GM08714 (cell line): ENCODE data around the gene SSUH2.
"Not testable (repeated sequence)": the region's sequence is repeated elsewhere in the genome, so short reads cannot be mapped to it uniquely, and the experiment has no call there.

Experiments used
- H3K4me3 ChIP-seq: fragments of 200-500 bp; sonication (Bioruptor generic); 2 replicates; pipeline ENCODE4 v1.5.1; 2014; ENCODE audit warnings: mild to moderate bottlenecking, low read length, inconsistent platforms
- ZNF274 ChIP-seq: IDR thresholded peaks from 2 replicates; pipeline ENCODE4 v1.6.1; 2012; ENCODE audit warnings: mild to moderate bottlenecking, low read depth, low read length

Gene SSUH2

DNA sequence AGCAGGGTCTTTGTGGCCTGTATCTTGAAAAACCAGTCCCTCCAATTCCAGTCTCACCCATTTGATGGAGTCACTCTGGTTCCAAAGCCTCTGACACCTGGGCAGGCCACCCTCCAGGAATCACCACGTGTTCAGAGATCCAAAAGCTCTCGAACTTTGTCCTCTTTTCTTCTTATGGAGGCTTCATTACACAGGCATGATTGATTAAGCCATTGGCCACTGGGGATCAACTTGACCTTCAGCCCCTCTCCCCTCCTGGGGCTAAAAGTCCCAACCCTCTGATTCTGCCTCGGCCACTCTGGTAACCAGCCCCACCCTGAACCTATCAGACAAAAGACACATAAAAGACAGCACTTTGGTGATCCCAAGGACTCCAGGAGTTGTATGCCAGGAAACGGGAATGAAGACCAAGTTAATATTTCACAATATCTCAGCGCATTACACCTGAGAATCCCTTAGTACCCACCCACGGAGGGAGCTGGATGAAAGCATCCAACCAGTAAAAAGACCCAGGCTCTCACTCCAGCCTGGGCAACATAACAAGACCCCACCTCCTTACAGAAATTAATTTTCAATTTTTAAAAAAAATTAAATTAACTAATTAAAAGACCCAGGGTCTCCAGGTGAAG, 23.0 kb upstream of the SSUH2 start:
- H3K4me3 ChIP-seq, result no peak overlapping the region
- TF ChIP-seq ZNF274, result no peak

DNA sequence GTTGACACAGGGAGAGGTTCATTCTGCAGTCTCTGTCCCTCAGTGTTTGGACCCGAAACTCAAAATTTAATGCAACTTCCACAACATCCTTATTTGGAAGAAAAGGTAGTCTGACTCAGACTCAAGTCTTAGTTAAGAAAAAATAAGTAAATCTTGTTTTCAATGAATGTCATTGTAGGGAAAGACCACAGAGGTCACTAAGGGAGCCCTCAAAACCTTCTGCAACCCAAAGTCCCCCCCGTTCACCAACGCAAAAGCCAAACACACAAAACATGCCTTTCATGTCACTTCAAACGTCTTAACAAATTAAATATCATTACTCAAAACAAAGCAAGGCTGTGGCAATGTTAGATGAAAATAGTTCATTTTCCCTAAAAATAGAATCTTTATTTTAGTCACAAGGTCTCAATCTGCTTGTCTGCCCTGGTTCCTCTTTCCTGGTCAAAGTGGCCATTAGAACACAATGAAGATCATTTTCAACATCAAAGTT, 20.9 kb upstream of the SSUH2 start:
- TF ChIP-seq ZNF274, result no peak
- H3K4me3 ChIP-seq, result no peak overlapping the region

DNA sequence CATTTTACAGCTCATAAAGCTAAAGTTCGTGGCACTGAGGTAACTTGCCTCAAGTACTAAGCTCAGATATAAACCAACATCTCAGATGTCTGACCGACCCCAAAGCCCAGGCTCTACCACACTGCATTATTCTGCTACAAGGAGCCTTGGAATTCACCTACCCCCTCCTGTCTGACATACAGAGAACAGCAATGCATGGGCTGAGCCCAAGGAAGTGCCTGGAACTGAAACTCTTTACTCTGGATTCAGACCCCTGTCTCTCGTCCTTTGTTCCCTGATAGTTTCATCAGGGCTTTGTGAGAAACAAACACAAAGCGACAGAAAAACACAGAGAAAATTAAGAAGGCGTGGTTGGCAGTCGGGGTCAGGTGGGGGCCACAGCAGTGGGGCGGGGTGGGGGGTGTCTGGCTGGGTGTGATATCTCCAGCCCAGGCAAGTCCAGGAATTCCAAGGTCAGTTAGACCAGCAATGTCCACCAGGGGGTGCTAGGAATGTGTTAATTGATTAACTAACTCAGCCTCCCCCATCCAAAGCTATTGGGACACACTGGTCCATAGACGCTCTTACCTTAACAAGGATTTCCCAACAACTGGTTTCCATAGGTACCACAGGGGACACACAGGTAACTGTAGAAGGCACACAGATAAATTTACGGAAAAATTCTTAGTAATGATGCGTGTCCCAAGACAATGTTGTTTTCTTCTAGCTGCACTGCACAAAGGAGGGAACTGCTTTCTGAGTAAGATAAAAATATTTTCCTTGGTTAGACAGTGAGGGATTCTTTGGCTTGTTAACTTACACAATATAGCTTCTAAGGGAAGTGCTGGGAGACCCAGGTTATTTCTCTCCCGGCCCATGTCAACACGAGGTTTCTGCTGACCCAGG, 18.8 kb upstream of the SSUH2 start:
- no peak overlapping the region for H3K4me3 ChIP-seq
- no peak for TF ChIP-seq ZNF274

DNA sequence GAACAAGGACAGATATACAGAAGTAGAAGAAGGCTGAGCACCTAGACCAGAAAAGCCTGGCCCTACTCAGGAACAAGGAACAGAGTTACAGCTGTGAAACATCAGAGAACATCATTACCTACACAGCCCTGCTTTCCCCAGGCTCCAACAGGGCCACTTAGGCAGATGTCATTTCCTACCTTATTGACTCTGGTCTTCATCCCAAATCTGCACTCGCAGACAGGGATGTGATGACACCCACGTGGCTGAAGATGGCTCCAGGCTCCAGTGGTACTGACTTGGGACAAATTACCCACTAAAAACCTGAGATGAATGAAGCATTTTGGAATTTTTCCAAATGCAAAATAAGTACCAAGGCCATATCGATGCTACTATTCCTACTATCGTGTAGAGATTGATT, 18.0 kb upstream of the SSUH2 start:
- H3K4me3 ChIP-seq, result no peak overlapping the region
- no peak for TF ChIP-seq ZNF274

DNA sequence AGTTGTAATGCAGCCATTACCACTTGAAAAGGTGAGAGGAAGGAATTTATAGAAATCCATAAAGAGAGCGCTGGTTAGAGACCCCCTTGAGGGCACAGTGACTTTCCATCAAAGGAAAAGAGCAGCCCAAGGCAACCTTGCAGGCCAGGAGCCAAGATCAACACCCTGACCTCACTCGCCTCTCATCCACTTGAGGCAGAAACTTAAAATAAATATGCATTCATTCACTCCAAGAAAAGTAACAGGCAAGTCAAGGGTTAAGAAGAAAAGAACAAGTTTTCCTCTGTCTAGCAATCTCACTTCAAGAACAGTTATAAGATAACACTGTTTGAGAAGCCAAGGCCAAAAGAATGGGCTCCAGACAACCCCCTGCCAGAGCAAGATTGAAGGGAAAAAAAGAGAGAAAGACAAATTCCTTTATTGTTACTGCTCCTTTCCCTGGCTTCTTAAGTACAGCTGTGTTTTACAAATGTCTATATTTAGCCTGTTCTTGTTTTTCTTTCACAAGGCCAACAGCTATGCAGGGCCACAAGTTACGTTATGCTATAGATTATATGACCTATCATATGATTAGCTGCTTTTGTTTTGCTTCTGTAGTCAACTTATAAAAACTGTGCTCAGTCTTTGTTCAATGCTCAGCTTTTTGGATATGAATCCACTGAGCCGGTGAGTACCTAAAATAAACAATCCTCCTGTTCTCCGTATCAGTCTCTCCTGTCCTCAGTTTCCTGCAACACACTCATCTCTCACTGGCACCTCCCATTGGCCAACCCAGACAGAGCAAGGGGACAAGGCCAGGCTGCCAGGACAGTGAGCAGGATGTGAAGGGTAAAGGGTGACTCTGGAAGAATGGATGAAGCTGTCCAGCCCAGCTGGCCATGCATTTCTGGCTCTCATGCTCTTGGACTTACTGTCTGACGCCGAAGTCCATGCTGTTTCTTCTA, 15.8 kb upstream of the SSUH2 start:
- TF ChIP-seq ZNF274, result no peak
- no peak overlapping the region for H3K4me3 ChIP-seq

DNA sequence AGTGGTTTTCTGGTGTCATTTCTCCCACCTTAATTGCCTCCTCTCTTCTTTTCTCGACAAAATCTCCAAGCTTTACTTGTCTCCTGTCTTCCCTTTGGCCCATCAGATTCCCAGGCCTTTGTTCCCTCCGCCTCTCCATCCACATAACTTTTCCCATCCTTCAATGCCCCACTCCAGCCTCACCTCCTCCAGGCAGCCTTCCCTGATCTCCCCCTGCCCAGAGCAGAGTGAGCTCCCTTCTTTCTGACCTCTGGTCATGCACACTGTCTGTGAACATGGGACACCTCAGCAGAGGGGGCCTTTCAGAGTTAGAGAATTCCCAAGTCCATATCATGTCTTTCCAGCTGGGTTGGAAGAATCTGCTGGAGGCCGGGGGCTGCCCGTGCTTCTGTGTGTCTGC, 14.6 kb upstream of the SSUH2 start:
- H3K4me3 ChIP-seq, result no peak overlapping the region
- no peak for TF ChIP-seq ZNF274

DNA sequence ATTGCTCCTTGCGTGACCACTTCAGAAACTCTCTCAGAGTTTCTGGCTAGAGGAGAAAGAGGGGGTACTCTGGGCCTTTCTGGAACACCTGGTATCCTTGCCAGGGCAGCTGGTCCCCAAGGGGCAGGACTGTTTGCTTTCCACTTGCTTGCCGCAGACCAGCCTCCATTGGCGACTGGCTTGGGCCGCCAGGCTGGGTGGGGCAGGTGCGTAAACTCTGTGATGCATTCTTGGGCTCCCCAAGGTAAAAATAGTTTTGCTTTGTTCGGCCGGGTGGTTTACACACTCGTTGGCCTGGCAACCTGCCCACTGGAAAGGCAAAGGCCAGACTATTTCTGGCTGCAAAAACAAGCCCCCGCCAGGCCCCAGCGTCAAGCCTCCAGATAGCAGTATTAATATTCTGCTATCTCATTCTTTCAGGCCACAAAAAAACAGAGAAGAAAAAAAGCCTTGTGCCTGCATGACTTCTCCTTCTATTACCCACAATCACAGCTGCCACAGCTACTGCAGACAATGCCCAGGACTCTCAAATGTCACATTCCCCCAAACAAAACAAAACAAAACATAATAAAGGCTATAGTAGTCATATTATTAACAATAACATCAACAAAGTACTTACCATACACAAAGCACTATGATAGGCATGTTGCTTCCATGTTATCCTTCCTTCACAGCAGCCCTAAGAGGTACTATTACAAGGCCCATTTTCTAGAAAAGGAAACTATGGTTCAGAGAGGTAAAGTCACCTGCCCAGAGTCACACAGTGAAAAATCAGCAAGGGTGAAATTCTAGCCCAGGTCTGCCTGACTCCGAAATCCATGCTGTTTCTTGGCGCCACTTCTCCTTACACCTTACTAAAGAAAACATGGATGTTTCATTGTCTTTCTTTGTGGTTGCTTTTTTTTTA, 14.0 kb upstream of the SSUH2 start:
- no peak for TF ChIP-seq ZNF274
- no peak overlapping the region for H3K4me3 ChIP-seq

DNA sequence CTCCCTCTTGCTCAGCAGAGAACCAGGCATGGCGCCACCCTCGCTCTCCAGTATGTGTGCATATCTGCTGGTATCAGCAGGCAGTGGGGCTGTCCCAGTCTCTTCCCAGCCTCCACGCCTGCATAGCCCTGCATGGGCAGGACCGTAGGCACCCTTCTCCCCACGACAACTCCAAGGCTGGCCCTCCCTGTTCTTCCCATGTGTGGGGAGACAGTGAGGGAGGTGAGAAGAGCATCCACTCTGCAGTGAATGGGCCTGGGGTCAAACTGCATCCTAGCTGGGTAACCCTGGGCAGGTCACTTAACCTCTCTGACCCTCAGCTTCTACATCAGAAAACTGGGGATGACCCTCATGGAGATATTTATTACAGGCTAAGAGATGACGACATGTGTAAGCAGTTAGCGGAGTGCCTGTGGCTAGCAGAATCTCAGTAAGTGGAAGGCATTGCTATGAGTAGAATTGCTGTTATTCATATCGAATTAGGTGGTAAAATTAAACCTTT, 13.3 kb upstream of the SSUH2 start:
- no peak overlapping the region for H3K4me3 ChIP-seq
- TF ChIP-seq ZNF274, result no peak

DNA sequence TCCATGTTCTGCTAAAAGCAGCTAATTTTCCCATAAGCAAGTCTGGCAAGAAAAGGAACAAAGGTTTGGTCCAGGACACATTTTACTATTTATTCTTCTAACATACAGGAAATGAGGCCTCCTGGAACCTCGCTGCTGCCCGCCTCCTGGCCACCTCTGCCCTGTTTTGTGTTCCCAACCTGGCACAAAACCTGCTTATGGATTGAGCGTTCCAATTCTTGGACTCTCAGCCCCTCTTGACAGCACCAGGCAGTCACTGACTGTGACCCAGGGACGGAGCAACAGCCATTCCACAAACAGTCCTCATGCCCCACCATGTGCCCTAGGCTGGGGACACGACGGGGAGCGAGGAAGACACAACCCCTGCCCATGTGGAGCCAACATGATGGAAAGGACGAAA, 11.6 kb upstream of the SSUH2 start:
- no peak overlapping the region for H3K4me3 ChIP-seq
- TF ChIP-seq ZNF274, result no peak

DNA sequence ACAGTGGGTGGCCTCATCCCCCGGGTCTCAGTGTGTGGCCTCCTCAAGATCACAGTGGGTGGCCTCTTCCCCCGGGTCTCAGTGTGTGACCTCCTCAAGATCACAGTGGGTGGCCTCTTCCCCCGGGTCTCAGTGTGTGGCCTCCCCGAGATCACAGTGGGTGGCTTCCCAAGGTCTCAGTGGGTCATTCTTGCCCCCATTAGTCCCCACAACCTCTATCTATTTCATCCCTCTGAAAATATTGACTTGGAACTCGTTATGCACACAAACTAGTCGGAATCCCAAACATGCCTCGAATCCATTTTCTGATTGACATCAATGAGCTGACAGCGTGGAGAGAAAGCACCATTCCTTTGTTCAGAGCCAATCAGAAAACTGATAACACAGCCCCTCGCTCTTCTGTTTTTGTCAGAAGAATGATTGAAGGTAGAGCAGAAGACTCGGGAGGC, 10.8 kb upstream of the SSUH2 start:
- no peak for TF ChIP-seq ZNF274
- H3K4me3 ChIP-seq, result no peak overlapping the region

DNA sequence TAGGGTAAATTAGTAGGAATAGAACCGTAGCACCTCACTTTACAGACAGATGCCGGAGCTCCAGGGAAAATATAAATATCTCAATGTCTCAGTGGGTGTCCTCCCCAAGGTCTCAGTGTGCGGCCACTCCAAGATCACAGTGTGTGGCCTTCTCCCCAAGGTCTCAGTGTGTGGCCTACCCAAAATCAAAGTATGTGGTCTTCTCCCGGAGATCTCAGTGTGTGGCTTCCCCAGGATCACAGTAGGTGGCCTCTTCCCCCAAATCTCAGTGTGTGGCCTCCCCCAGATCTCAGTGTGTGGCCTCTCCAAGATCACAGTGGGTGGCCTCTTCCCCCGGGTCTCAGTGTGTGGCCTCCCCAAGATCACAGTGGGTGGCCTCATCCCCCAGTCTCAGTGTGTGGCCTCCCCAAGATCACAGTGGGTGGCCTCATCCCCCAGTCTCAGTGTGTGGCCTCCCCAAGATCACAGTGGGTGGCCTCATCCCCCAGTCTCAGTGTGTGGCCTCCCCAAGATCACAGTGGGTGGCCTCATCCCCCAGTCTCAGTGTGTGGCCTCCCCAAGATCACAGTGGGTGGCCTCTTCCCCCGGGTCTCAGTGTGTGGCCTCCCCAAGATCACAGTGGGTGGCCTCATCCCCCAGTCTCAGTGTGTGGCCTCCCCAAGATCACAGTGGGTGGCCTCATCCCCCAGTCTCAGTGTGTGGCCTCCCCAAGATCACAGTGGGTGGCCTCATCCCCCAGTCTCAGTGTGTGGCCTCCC, 10.2 kb upstream of the SSUH2 start:
- not testable (repeated sequence) for H3K4me3 ChIP-seq

DNA sequence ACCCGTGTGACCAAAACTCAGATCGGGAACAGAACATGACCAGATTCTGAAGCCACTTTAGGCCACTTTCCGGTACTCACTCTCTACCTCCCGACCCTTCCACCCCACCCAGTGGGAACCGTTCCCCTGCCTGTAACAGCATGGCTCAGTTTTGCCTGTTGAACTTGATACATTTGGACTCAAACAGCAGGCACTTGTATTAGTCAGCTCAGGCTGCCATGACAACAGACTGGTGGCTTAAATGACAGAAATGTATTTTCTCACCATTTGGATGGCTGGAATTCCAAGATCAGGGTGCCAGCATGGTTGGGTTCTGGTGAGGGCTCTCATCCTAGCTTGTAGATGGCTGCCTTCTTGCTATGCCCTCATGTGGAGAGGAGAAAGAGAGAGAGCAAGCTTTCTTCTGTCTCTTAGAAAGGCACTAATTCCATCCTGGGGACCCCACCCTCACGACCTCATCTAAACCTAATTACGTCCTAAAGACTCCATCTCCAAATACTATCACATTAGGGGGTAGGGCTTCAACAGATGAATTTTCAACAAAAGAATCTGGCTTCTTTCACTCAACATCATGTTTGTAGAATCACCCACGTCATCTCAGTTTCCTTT, 9.3 kb upstream of the SSUH2 start:
- TF ChIP-seq ZNF274, result no peak
- no peak overlapping the region for H3K4me3 ChIP-seq
